ENCODE data around the gene AVPR1A.
"Not testable (repeated sequence)": the region's sequence is repeated elsewhere in the genome, so short reads cannot be mapped to it uniquely, and the experiment has no call there.

AVPR1A gene

DNA sequence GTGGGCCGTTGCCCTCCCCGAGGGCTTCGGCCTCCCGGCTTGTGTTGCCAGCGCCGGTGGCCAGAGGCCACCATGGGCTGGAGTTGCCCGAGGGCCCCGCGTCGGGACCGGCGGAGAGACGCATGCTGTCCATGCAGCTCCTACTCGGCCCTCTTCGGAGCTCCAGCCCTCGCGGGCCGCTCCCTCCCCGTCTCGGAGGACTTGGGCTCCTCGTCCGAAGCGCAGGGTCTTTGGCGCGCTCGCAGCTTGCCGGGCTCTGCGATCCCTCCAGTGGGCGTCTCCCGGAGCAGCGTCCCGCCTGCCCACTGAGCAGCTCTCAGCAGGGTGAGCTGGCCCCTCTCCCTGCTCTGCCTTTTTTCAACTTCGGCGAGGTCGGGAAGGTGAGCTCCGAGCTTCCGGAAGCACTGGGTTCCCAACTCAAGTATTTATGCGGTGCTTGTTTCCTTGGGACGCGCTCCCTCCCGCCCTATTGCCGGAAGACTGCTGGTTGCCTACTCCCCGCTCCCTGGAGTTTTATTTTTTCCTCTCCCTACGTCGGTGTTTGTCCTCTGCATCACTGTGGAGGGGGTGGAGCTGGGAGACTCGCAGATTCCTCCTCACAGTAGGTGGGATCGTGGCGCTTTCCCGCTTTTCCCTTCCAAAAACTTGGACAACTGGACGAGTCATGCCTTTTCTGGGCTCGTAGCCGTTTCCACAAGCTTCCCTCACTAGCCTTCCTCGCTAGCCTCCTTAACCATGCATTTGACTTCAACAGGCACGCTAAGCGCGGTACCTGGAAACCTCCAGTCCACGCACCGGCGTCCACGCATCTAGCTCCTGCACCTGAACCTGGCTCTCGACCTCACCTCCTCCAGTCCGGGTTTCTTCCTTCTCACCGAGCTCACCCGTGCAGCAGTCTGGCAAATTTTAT lies at the start of gene AVPR1A:
Gene AVPR1A (minus strand): TSS at position 489 of the 910 bp plus-strand sequence. CDS start 365 bp downstream, at position 124.
- no peak for TF ChIP-seq CTCF (conservative IDR thresholded peaks at IDR 0.05; ENCODE audit: low read depth)

GRCh38 chr12:63196168-63196567 lies 45.2 kb upstream of the AVPR1A start:
- POLR2A ChIA-PET (ENCODE audit: low non-redundant PET), result no interaction called here
- no peak for TF ChIP-seq CTCF (conservative IDR thresholded peaks at IDR 0.05; ENCODE audit: low read depth)
- no peak for DNase-seq (ENCODE audit: low spot score)
- CTCF ChIA-PET, result no interaction called here
- H3K27ac ChIP-seq, result no peak overlapping the region

More for the DNA sequence above, at the start of gene AVPR1A:
- POLR2A ChIA-PET (ENCODE audit: low non-redundant PET), result no interaction called here
- no peak within 1 kb of the TSS for H3K27ac ChIP-seq
- DNase-seq (ENCODE audit: low spot score), result no peak
- CTCF ChIA-PET, result interaction anchor here (0.5 to 1.1 kb wide), 7 partner anchors 20 to 604 kb away, joined by 3 to 5 read pairs (median 4); no protein-coding TSS in a partner anchor

GRCh38 chr12:63179224-63179623 lies 28.2 kb upstream of the AVPR1A start:
- ChIA-PET CTCF (no interaction called here), POLR2A (ENCODE audit: low non-redundant PET) (no interaction called here)
- H3K27ac ChIP-seq, result no peak overlapping the region
- DNase-seq (ENCODE audit: low spot score), result no peak
- no peak for TF ChIP-seq CTCF (conservative IDR thresholded peaks at IDR 0.05; ENCODE audit: low read depth)

- POLR2A ChIA-PET (ENCODE audit: low non-redundant PET), result no interaction called here
Observed at GRCh38 chr12:63170321-63170720, 19.3 kb upstream of the AVPR1A start.

GRCh38 chr12:63167741-63168140 lies 16.7 kb upstream of the AVPR1A start:
- CTCF ChIA-PET, result interaction anchor here (0.7 kb wide), 1 partner anchor 1067 kb away, joined by 4 read pairs; no protein-coding TSS in a partner anchor
- DNase-seq (ENCODE audit: low spot score); H3K27ac ChIP-seq; POLR2A ChIA-PET (ENCODE audit: low non-redundant PET): not testable (repeated sequence)

More at GRCh38 chr12:63170321-63170720, 19.3 kb upstream of the AVPR1A start:
- DNase-seq (ENCODE audit: low spot score), result no peak
- no peak for TF ChIP-seq CTCF (conservative IDR thresholded peaks at IDR 0.05; ENCODE audit: low read depth)
- no peak overlapping the region for H3K27ac ChIP-seq
- CTCF ChIA-PET, result interaction anchor here (0.9 kb wide), 1 partner anchor 19 kb away, joined by 4 read pairs; the partner anchor contains the start of gene AVPR1A

GRCh38 chr12:63164911-63165310 lies 13.9 kb upstream of the AVPR1A start:
- H3K27ac ChIP-seq, result no peak overlapping the region
- ChIA-PET CTCF (interaction anchor here (1.0 kb wide), 1 partner anchor 13 kb away, joined by 6 read pairs; no protein-coding TSS in a partner anchor), POLR2A (ENCODE audit: low non-redundant PET) (no interaction called here)
- DNase-seq (ENCODE audit: low spot score), result no peak
- no peak for TF ChIP-seq CTCF (conservative IDR thresholded peaks at IDR 0.05; ENCODE audit: low read depth)

GRCh38 chr12:63163541-63163940 lies 12.5 kb upstream of the AVPR1A start:
- TF ChIP-seq CTCF (conservative IDR thresholded peaks at IDR 0.05; ENCODE audit: low read depth), result no peak
- ChIA-PET CTCF (no interaction called here), POLR2A (ENCODE audit: low non-redundant PET) (no interaction called here)
- DNase-seq (ENCODE audit: low spot score), result no peak
- no peak overlapping the region for H3K27ac ChIP-seq

Measured in RWPE1 (cell line).